NB4 (cell line): ENCODE results near the gene CLIP4.

Experiments
- DNase-seq: peaks from one replicate; pipeline ENCODE4 v3.0.0; 2010; ENCODE audit warnings: low read depth
- H3K4me3 ChIP-seq: one replicate; pipeline ENCODE4 v1.5.1; 2011; ENCODE audit warnings: mild to moderate bottlenecking, low read depth, low read length, moderate library complexity
- CTCF ChIP-seq: IDR thresholded peaks from one replicate; pipeline ENCODE4 v1.5.1; 2012; ENCODE audit warnings: low read depth, low read length
- MYC ChIP-seq: IDR thresholded peaks from 2 replicates; pipeline ENCODE4 v1.6.1; 2011; ENCODE audit warnings: low read depth, low read length
- POLR2A ChIP-seq: IDR thresholded peaks from 2 replicates; pipeline ENCODE4 v1.6.1; 2011; ENCODE audit warnings: mild to moderate bottlenecking; ENCODE audit not compliant: insufficient read length; ENCODE audit errors: extremely low read depth
- TF ChIP-seq, protein P1 (sequence below): IDR thresholded peaks from 2 replicates; pipeline ENCODE4 v1.6.1; 2011; ENCODE audit warnings: low read depth, low read length

Gene CLIP4

DNA sequence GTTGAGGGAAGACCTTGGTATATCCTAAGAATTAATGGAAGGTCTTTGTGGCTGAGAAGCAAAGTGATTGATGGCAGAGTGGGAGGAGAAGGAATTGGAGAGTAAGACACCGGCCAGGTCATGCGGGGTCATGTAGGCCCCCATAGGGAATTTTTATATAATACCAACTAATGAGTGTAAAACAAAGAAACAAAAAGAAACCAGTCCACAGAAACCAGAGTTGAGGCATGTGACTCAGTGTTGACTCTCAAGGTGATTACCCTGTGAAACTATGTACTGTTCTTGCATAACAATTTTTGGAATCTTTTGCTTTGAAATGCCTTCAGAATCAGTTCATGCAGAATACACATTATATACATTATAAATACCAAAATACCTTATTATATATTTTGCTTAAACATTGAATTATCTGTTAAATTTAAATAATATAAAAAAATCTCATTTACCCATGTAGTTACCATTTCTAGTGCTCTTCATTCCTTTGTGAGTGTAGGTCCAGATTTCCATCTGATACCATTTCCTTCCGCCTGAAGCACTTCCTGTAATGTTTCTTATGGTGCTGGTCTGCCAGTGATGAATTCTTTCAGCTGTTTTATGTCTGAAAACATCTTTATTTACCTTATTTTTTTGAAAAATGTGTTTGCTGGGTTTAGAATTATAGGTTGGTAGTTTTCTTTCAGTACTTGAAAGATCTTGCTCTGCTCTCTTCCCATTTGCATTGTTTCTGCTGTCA, 8.6 kb downstream of the CLIP4 start:
- DNase-seq: no peak
- TF ChIP-seq, protein P1, sequence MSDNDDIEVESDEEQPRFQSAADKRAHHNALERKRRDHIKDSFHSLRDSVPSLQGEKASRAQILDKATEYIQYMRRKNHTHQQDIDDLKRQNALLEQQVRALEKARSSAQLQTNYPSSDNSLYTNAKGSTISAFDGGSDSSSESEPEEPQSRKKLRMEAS: no peak
- TF ChIP-seq POLR2A (no peak), CTCF (no peak), MYC (no peak)
- H3K4me3 ChIP-seq: no peak overlapping the region

GRCh38 chr2:29124504-29124903, 9.3 kb downstream of the CLIP4 start:
- TF ChIP-seq POLR2A (no peak), CTCF (no peak), MYC (no peak)
- TF ChIP-seq, protein P1: no peak
- DNase-seq: no peak
- H3K4me3 ChIP-seq: no peak overlapping the region

DNA sequence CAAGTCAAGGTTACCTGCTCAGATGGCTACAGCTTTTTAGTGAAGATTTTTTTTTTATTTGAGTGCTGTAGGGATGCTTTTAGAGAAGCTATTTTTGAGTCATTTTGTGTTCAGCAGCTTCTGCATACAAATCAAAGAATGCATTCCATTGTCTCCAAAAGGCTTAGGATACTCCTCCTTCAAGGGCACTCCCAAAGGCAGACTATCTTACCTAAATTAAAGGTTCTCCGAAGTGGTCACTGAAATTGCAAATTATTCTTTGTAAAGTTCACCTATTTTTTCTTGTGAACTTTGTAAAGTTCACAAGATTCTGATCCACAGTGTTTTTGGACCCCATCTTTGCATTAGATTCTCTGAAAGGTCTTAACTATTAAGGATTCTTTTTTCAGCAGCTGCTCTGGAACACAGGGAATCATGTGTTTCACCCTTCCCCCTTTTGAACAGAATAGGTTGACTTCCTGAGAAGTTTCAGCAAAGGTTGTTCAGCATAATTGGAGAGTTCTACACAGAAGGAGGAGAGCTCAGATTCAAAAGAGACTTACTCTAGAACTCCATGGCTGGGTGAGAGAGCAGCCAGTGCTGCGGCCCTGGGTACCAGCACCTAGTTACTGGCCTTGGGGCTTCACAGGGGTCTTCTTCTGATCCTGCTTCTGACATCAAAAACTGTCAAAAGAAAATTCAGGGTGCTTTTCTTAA, 14.5 kb downstream of the CLIP4 start:
- peak; percentile 15 for DNase-seq
- TF ChIP-seq MYC (no peak), CTCF (no peak), POLR2A (no peak)
- TF ChIP-seq, protein P1: no peak
- no peak overlapping the region for H3K4me3 ChIP-seq

- DNase-seq: peak; percentile 76
- TF ChIP-seq, protein P1: no peak
- TF ChIP-seq CTCF (no peak), MYC (no peak), POLR2A (no peak)
- H3K4me3 ChIP-seq: no peak overlapping the region
Observed at GRCh38 chr2:29130295-29130694, 15.1 kb downstream of the CLIP4 start.

- no peak for DNase-seq
- TF ChIP-seq MYC (no peak), CTCF (no peak), POLR2A (no peak)
- TF ChIP-seq, protein P1: no peak
Observed at GRCh38 chr2:29134933-29135332, 19.7 kb downstream of the CLIP4 start.

More at GRCh38 chr2:29134933-29135332, 19.7 kb downstream of the CLIP4 start:
- H3K4me3 ChIP-seq: no peak overlapping the region
